Right renal cortex interstitium (tissue), 3 donors: ENCODE results near the gene PDPK1. TPM values are rescaled to one million over a fixed set of nuclear protein-coding genes. Genes with fewer than 3 reads are reported as not detected.

Experiments
- polyA plus RNA-seq, 3 donors: library from polyadenylated mRNA; unstranded; fragments of 120-200 nt; gene quantifications; one replicate each; pipeline ENCODE4 v1.2.1, GENCODE V29; 2013; ENCODE audit not compliant: insufficient read length in 3 of 3

Gene PDPK1
- polyA plus RNA-seq, 3 donors, result 49.6 to 60.8 (median 51.2) TPM

Other genes starting within 250 kb of the PDPK1 start
- gene ABCA3, start 197.3 kb upstream of the PDPK1 start, polyA plus RNA-seq, result 1 to 10 TPM; 4.3 to 5.5 (median 5.4) TPM
- gene CCNF, start 108.6 kb upstream of the PDPK1 start, polyA plus RNA-seq, result 10 to 100 TPM in 1 of 3 donors, 1 to 10 TPM in 2; 9.8 to 10.3 (median 9.9) TPM
- 1 to 10 TPM; 7.9 to 9.3 (median 9.0) TPM for gene TEDC2, start 77.9 kb upstream of the PDPK1 start, polyA plus RNA-seq
- 1 to 10 TPM; 1.7 to 2.5 (median 2.4) TPM for gene NTN3, start 66.7 kb upstream of the PDPK1 start, polyA plus RNA-seq
- 10 to 100 TPM; 14.3 to 17.7 (median 14.6) TPM for gene TBC1D24, start 62.9 kb upstream of the PDPK1 start, polyA plus RNA-seq
- gene ATP6V0C, start 24.1 kb upstream of the PDPK1 start, polyA plus RNA-seq, result 100 to 1,000 TPM; 139 to 187 (median 148) TPM
- 10 to 100 TPM; 18.6 to 24.0 (median 21.7) TPM for gene AMDHD2, start 17.6 kb upstream of the PDPK1 start, polyA plus RNA-seq
- gene CEMP1, start 6.6 kb upstream of the PDPK1 start, polyA plus RNA-seq, result 1 to 10 TPM; 2.2 to 3.7 (median 2.5) TPM
- gene KCTD5, start 144.5 kb downstream of the PDPK1 start, polyA plus RNA-seq, result 10 to 100 TPM; 23.7 to 25.6 (median 24.2) TPM
- 1 to 10 TPM; 1.2 to 1.7 (median 1.2) TPM for gene PRSS27, start 182.2 kb downstream of the PDPK1 start, polyA plus RNA-seq
- 100 to 1,000 TPM; 383 to 548 (median 392) TPM for gene SRRM2, start 214.6 kb downstream of the PDPK1 start, polyA plus RNA-seq
- gene ELOB, start 239.3 kb downstream of the PDPK1 start, polyA plus RNA-seq, result 100 to 1,000 TPM; 199 to 241 (median 210) TPM
- under 1 TPM in 2 of 3 donors, not detected in 1; 0.33 to 0.61 TPM for gene PRSS33, start 249.5 kb downstream of the PDPK1 start, polyA plus RNA-seq